ENCODE measurements around the gene SLC1A7.

DNA sequence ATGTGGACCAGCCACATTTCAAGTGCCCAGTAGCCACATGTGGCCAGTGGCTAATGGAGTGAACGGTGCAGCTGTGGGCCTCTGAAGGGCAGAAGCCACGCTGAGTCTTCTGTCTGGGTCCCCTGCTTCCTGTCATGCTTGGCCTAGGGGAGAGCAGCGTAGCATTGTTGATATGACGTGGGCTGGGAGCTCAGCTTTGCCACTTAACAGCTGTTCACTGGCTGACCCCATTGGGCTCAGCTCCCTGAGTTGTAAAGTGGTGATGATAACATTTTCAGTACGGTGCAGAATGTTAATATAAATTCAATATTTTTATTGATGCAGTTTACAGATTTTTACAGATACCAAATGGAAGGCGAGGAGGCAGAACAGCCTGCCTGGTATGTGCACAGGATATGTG is 76.0 kb downstream of the SLC1A7 start:
- no peak for TF ChIP-seq CTCF (optimal IDR thresholded peaks at IDR 0.05 in 1 of 3, IDR thresholded peaks at IDR 0.05 in 1 of 3, conservative IDR thresholded peaks at IDR 0.05 in 1 of 3; ENCODE audit: extremely low read depth in 1 of 3, insufficient read depth in 2 of 3, low read length in 3 of 3)
- TF ChIP-seq EZH2 (IDR thresholded peaks at IDR 0.05; ENCODE audit: low read length): no peak

Measured in keratinocyte (primary cell).